IMR-90 (cell line): Measurements from ENCODE around the gene ZNF677. TPM values are rescaled to one million over a fixed set of nuclear protein-coding genes. Genes with fewer than 3 reads are reported as not detected.
"Not testable (repeated sequence)": the region's sequence is repeated elsewhere in the genome, so short reads cannot be mapped to it uniquely, and the experiment has no call there.

Experiments
- ATAC-seq: fragments of 200-7000 bp; cut with Tn5 transposase; 2 replicates; pipeline ENCODE4 v1.9.1; 2020; ENCODE audit warnings: low read depth, mild to moderate bottlenecking, moderate library complexity
- BruUV-seq: library from RNA; stranded (reverse); fragments of 400-500 nt; replicated peaks from 2 replicates; lab custom pipeline; 2021; lab: Mats Ljungman, UMichigan
- CTCF ChIA-PET: fragments of 300-600 bp; formaldehyde crosslinking; extraction: SDS; loops from one replicate; lab custom pipeline; 2021; ENCODE audit warnings: antibody characterized with exemption; lab: Yijun Ruan, JAX
- POLR2A ChIA-PET: fragments of 300-600 bp; sonication (Branson Sonifier 250); formaldehyde crosslinking; loops from one replicate; lab custom pipeline; 2022; ENCODE audit warnings: antibody characterized with exemption; ENCODE audit not compliant: unreplicated experiment; lab: Charles Lee
- DNase-seq: peaks from one replicate; pipeline ENCODE4 v3.0.0; 2013
- H2AFZ ChIP-seq: replicated peaks from 2 replicates; pipeline ENCODE3; 2013; ENCODE audit warnings: low read length, mild to moderate bottlenecking; ENCODE audit not compliant: poor library complexity
- H2AK5ac ChIP-seq: 2 replicates; pipeline ENCODE4 v1.6.1; 2013; ENCODE audit warnings: low read depth, low read length, inconsistent platforms
- H2AK9ac ChIP-seq: replicated peaks from 2 replicates; pipeline ENCODE3; 2013; ENCODE audit warnings: mild to moderate bottlenecking, low read depth, low read length, moderate library complexity; ENCODE audit not compliant: poor library complexity
- H2BK120ac ChIP-seq: 2 replicates; pipeline ENCODE4 v1.6.1; 2013; ENCODE audit warnings: low read depth, low read length, inconsistent platforms
- H2BK15ac ChIP-seq: 3 replicates; pipeline ENCODE4 v1.6.1; 2013; ENCODE audit warnings: low read depth, low read length, inconsistent platforms
- H2BK20ac ChIP-seq: 2 replicates; pipeline ENCODE4 v1.6.1; 2013; ENCODE audit warnings: low read depth, mild to moderate bottlenecking, inconsistent platforms, low read length, moderate library complexity
- H2BK5ac ChIP-seq: 2 replicates; pipeline ENCODE4 v1.6.1; 2013; ENCODE audit warnings: mild to moderate bottlenecking, low read depth, low read length, inconsistent platforms; ENCODE audit not compliant: poor library complexity, severe bottlenecking
- H3K14ac ChIP-seq: replicated peaks from 2 replicates; pipeline ENCODE4 v1.6.1; 2013; ENCODE audit warnings: low read depth, low read length, inconsistent platforms
- H3K18ac ChIP-seq: 2 replicates; pipeline ENCODE4 v1.6.1; 2013; ENCODE audit warnings: low read depth, low read length, control low read depth
- H3K23ac ChIP-seq: 2 replicates; pipeline ENCODE4 v1.6.1; 2013; ENCODE audit warnings: low read depth, low read length, inconsistent platforms
- H3K27ac ChIP-seq: 2 replicates; pipeline ENCODE4 v1.5.1; 2013; ENCODE audit warnings: mild to moderate bottlenecking, control low read depth, low read length; ENCODE audit not compliant: insufficient read depth
- H3K27me3 ChIP-seq: 2 replicates; pipeline ENCODE4 v1.6.1; 2013; ENCODE audit warnings: low read length; ENCODE audit not compliant: control insufficient read depth, insufficient read depth
- H3K36me3 ChIP-seq: 2 replicates; pipeline ENCODE4 v1.6.1; 2013; ENCODE audit warnings: low read length, mixed read lengths; ENCODE audit not compliant: control insufficient read depth, insufficient read depth
- H3K4ac ChIP-seq: 2 replicates; pipeline ENCODE4 v1.6.1; 2013; ENCODE audit warnings: low read depth, low read length, inconsistent platforms
- H3K4me1 ChIP-seq: 2 replicates; pipeline ENCODE4 v1.6.1; 2013; ENCODE audit warnings: low read length, mixed read lengths; ENCODE audit not compliant: control insufficient read depth, insufficient read depth
- H3K4me2 ChIP-seq: 2 replicates; pipeline ENCODE4 v1.6.1; 2013; ENCODE audit warnings: low read depth, mild to moderate bottlenecking, control low read depth, low read length, moderate library complexity
- H3K4me3 ChIP-seq: 2 replicates; pipeline ENCODE4 v1.5.1; 2013; ENCODE audit warnings: low read depth, mild to moderate bottlenecking, control low read depth, low read length, moderate library complexity; ENCODE audit not compliant: insufficient read depth
- H3K56ac ChIP-seq: 2 replicates; pipeline ENCODE4 v1.6.1; 2013; ENCODE audit warnings: low read length, inconsistent platforms; ENCODE audit not compliant: insufficient read depth; ENCODE audit errors: extremely low read depth
- H3K79me1 ChIP-seq, 2 experiments: 2 replicates each; pipeline ENCODE4 v1.6.1; 2013; ENCODE audit warnings: low read length in 2 of 2, inconsistent platforms in 1 of 2, low read depth in 1 of 2
- H3K9ac ChIP-seq: 2 replicates; pipeline ENCODE4 v1.6.1; 2013; ENCODE audit warnings: low read depth, low read length, control low read depth
- H3K9me1 ChIP-seq: 2 replicates; pipeline ENCODE4 v1.6.1; 2013; ENCODE audit warnings: low read length, inconsistent platforms; ENCODE audit not compliant: insufficient read depth
- H3K9me3 ChIP-seq: 2 replicates; pipeline ENCODE4 v1.6.1; 2013; ENCODE audit warnings: low read length; ENCODE audit not compliant: control insufficient read depth, insufficient read depth
- H4K20me1 ChIP-seq: 2 replicates; pipeline ENCODE4 v1.6.1; 2013; ENCODE audit warnings: low read length, inconsistent platforms; ENCODE audit not compliant: insufficient read depth
- H4K5ac ChIP-seq: 2 replicates; pipeline ENCODE4 v1.6.1; 2013; ENCODE audit warnings: mild to moderate bottlenecking, low read depth, low read length, control low read depth
- H4K8ac ChIP-seq, 2 experiments: 2 replicates each; pipeline ENCODE4 v1.6.1; 2013; ENCODE audit warnings: low read depth in 2 of 2, low read length in 2 of 2, control low read depth in 1 of 2, inconsistent platforms in 1 of 2
- H4K91ac ChIP-seq: 2 replicates; pipeline ENCODE4 v1.6.1; 2013; ENCODE audit warnings: low read depth, low read length, inconsistent platforms; ENCODE audit not compliant: insufficient read depth
- WGBS, 2 experiments: methylation state at CpG; one replicate each; pipeline versions ENCODE4 v1.1.5 to v1.1.7; 2013; ENCODE audit warnings: missing lambda C conversion rate in 2 of 2; ENCODE audit not compliant: insufficient read length in 1 of 2; ENCODE audit errors: extremely low coverage in 2 of 2; 5-methylcytosine and 5-hydroxymethylcytosine counted together
- dilution Hi-C: fragments of 300-500 bp; cut with HindIII; formaldehyde crosslinking; loops from one replicate; pipeline ENCODE4 v1.14.3; 2018; ENCODE audit warnings: low sequenced_read_pairs; ENCODE audit not compliant: unreplicated experiment
- in situ Hi-C: fragments of 300-500 bp; cut with MboI; formaldehyde crosslinking; loops from 3 replicates; pipeline ENCODE4 v1.14.3; 2019; ENCODE audit warnings: low sequenced_read_pairs, inconsistent platforms, mixed read lengths
- intact Hi-C: fragments of 100-400 bp; cut with micrococcal nuclease; formaldehyde crosslinking; loops from 2 replicates; pipeline ENCODE4 v1.10.0; 2022
- polyA plus RNA-seq, 3 experiments: library from polyadenylated mRNA; depleted of rRNA; stranded (reverse); fragments of >200 nt; gene quantifications; 2 replicates each; pipeline ENCODE4 v1.2.3, GENCODE V29; 2012; ENCODE audit warnings: low replicate concordance in 1 of 3
- total RNA-seq: library from RNA; depleted of rRNA; stranded (reverse); fragments of >200 nt; gene quantifications from 2 replicates; pipeline ENCODE4 v1.2.3, GENCODE V29; 2012

The ZNF677 gene
- total and polyA plus RNA-seq, 2 of the 4 experiments (the other 2 are of a cell fraction) = 6.8 to 7.0 TPM

- DNase-seq, H3K14ac ChIP-seq, H3K4me2 ChIP-seq, H3K36me3 ChIP-seq, H3K9me3 ChIP-seq, H2BK15ac ChIP-seq, H3K4me1 ChIP-seq, in situ Hi-C loops, H3K27me3 ChIP-seq, H2AK9ac ChIP-seq, POLR2A ChIA-PET, H3K56ac ChIP-seq, H2AK5ac ChIP-seq, H3K23ac ChIP-seq, H2BK120ac ChIP-seq, intact Hi-C loops, H4K91ac ChIP-seq, ATAC-seq, BruUV-seq, CTCF ChIA-PET, H4K5ac ChIP-seq, H3K79me1 ChIP-seq, H3K27ac ChIP-seq, H3K4ac ChIP-seq, dilution Hi-C loops, H4K20me1 ChIP-seq, H3K4me3 ChIP-seq, H4K8ac ChIP-seq, H2AFZ ChIP-seq, H3K9ac ChIP-seq, H2BK5ac ChIP-seq, H2BK20ac ChIP-seq, H3K18ac ChIP-seq, H3K9me1 ChIP-seq: not testable (repeated sequence)
- WGBS, 2 experiments = no CpG with 5 or more reads among the region's 14 CpGs
Observed at GRCh38 chr19:53257715-53258342, 3.2 kb upstream of the ZNF677 start, which contains the start of gene VN1R2. Gene VN1R2, plus strand, starts transcription at chr19:53258292. Its CDS starts 84 bp downstream, at chr19:53258376.
